DOHH2 (cell line): ENCODE results near the gene SEMA3A.

ENCODE experiments used
- EZH2phosphoT487 ChIP-seq: fragments of 200-600 bp; sonication (generic); IDR thresholded peaks from 2 replicates; pipeline ENCODE4 v1.6.1; 2017; ENCODE audit warnings: borderline replicate concordance, mild to moderate bottlenecking, antibody characterized with exemption, low read length, moderate library complexity, mixed read lengths
- TF ChIP-seq, protein P1 (sequence below): fragments of 200-600 bp; sonication (generic); IDR thresholded peaks from one replicate; pipeline ENCODE4 v1.5.1; 2014; ENCODE audit warnings: antibody characterized with exemption, mild to moderate bottlenecking, low read depth, low read length; ENCODE audit not compliant: poor library complexity, severe bottlenecking

DNA sequence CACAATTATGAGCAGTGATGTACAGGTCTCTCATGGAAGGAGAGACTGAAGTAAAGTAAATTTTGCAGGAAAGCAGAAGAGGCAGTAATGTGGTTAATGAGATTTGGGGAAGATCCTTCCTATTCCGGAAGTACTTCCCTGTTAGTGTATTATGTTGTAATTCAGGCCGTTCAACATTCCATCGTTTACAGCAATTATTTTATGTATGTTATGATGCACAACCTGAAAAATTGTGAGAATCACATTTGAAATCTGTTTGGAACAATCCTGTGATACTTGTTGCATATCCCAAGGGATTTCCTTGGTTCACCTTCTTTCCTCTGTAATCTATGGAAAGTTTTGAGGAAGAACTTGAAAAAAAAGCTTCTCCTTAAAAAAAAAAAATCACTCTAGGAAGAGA lies 247.8 kb downstream of the SEMA3A start:
- TF ChIP-seq, protein P1, sequence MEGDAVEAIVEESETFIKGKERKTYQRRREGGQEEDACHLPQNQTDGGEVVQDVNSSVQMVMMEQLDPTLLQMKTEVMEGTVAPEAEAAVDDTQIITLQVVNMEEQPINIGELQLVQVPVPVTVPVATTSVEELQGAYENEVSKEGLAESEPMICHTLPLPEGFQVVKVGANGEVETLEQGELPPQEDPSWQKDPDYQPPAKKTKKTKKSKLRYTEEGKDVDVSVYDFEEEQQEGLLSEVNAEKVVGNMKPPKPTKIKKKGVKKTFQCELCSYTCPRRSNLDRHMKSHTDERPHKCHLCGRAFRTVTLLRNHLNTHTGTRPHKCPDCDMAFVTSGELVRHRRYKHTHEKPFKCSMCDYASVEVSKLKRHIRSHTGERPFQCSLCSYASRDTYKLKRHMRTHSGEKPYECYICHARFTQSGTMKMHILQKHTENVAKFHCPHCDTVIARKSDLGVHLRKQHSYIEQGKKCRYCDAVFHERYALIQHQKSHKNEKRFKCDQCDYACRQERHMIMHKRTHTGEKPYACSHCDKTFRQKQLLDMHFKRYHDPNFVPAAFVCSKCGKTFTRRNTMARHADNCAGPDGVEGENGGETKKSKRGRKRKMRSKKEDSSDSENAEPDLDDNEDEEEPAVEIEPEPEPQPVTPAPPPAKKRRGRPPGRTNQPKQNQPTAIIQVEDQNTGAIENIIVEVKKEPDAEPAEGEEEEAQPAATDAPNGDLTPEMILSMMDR, result no peak
- no peak for TF ChIP-seq EZH2phosphoT487
